ENCODE data around the gene RTTN. TPM values are rescaled to one million over a fixed set of nuclear protein-coding genes. Genes with fewer than 3 reads are reported as not detected.

The RTTN gene
- total RNA-seq, 2 donors from 2014 or later: 13.0 to 20.1 TPM

DNA sequence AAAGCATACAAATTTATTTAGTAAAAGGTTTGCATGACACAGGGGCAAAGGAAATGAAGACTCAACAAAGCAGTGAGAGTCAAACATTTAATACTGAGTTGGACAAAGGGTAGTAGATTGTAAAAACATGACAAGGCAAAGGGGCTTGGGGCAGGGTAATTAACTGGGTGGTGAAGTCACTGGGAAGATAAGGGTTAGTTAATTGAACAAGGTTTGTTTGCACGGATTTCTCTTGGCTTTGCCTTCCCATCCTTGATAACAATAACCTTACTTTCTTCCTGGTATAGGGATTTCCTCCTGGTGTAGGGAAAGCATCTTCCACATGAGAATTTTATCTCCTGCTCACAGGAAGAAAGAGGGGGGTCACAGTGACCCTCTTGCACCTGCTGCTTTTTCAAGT lies 26.8 kb upstream of the RTTN start:
- Histone ChIP-seq H3K27me3 (no peaks in the 10 kb centered on the region), H3K36me3 (replicated peaks in 1 of 2; ENCODE audit: insufficient read depth in 1 of 2, low read depth in 2 of 2) (no peaks in the 10 kb centered on the region), H3K4me1 (no peaks in the 10 kb centered on the region), H3K9me3 (peaks cover 0 to 4% (median 0%) of the 10 kb centered on the region in 3 donors), H3K4me3 (no peak overlapping the region), H3K27ac (no peak overlapping the region)
- DNase-seq (no peak), ATAC-seq (no peak)
- 12 to 14% methylated on average over 1 of the region's 1 CpG for WGBS, 2 donors
- intact Hi-C loops (cut with DNase I): no loop called here
- TF ChIP-seq, protein P1, sequence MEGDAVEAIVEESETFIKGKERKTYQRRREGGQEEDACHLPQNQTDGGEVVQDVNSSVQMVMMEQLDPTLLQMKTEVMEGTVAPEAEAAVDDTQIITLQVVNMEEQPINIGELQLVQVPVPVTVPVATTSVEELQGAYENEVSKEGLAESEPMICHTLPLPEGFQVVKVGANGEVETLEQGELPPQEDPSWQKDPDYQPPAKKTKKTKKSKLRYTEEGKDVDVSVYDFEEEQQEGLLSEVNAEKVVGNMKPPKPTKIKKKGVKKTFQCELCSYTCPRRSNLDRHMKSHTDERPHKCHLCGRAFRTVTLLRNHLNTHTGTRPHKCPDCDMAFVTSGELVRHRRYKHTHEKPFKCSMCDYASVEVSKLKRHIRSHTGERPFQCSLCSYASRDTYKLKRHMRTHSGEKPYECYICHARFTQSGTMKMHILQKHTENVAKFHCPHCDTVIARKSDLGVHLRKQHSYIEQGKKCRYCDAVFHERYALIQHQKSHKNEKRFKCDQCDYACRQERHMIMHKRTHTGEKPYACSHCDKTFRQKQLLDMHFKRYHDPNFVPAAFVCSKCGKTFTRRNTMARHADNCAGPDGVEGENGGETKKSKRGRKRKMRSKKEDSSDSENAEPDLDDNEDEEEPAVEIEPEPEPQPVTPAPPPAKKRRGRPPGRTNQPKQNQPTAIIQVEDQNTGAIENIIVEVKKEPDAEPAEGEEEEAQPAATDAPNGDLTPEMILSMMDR (IDR thresholded peaks at IDR 0.05): no peak

DNA sequence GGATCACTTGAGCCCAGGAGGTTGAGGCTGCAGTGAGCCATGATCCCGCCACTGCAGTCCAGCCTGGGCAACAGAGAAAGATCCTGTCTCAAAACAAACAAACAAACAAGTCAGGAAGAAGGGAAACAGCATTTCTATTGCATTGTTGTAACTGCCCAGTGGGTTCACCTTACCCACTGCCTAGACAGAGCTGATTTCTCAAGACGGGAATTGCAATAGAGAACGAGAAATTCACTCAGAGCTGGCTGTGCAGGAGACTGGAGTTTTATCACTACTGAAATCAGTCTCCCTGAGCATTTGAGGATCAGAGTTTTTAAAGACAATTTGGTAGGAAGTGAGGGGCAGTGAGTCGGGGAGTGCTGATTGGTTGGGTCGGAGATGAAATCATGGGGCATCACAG lies 24.2 kb upstream of the RTTN start:
- intact Hi-C loops (cut with DNase I): no loop called here
- Histone ChIP-seq H3K27me3 (no peaks in the 10 kb centered on the region), H3K4me3 (no peak overlapping the region), H3K9me3 (peaks cover 0 to 8% (median 0%) of the 10 kb centered on the region in 3 donors), H3K27ac (no peak overlapping the region), H3K36me3 (replicated peaks in 1 of 2; ENCODE audit: insufficient read depth in 1 of 2, low read depth in 2 of 2) (no peaks in the 10 kb centered on the region), H3K4me1 (no peaks in the 10 kb centered on the region)
- 76 to 88% methylated on average over 5 of the region's 5 CpGs for WGBS, 2 donors
- DNase-seq (no peak), ATAC-seq (no peak)
- TF ChIP-seq POLR2A (IDR thresholded peaks at IDR 0.05): no peak
- TF ChIP-seq, protein P1 (IDR thresholded peaks at IDR 0.05): no peak

DNA sequence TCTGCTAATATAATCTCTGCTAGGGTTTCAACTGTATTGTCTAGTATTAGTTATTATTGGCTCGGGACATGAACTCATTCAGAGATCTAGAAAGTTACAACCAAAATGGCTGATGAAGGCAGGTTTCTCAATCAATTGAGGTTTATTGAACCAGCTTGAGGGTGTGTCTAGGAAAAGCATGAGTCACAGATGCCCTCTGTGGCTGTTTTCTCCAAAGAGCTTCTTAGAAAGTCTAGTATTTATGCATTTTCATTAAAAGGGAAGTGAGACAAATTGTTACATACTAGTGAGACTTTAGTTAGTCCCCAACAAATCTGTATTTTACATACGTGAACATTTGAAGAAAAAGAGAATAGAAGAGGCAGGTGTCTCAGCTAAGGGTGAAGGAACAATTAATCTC lies 23.0 kb upstream of the RTTN start:
- no peaks in the 10 kb centered on the region for H3K27me3 ChIP-seq
- intact Hi-C loops (cut with DNase I): no loop called here
- 24 to 38% methylated on average over 2 of the region's 2 CpGs for WGBS, 2 donors
- no peaks in the 10 kb centered on the region for H3K36me3 ChIP-seq (replicated peaks in 1 of 2; ENCODE audit: insufficient read depth in 1 of 2, low read depth in 2 of 2)
- no peak for ATAC-seq
- H3K4me1 ChIP-seq: no peaks in the 10 kb centered on the region
- no peak overlapping the region for H3K4me3 ChIP-seq
- peaks cover 0 to 8% (median 0%) of the 10 kb centered on the region in 3 donors for H3K9me3 ChIP-seq
- no peak overlapping the region for H3K27ac ChIP-seq
- DNase-seq: no peak
- TF ChIP-seq, protein P1 (IDR thresholded peaks at IDR 0.05): no peak
- TF ChIP-seq POLR2A (IDR thresholded peaks at IDR 0.05): no peak

DNA sequence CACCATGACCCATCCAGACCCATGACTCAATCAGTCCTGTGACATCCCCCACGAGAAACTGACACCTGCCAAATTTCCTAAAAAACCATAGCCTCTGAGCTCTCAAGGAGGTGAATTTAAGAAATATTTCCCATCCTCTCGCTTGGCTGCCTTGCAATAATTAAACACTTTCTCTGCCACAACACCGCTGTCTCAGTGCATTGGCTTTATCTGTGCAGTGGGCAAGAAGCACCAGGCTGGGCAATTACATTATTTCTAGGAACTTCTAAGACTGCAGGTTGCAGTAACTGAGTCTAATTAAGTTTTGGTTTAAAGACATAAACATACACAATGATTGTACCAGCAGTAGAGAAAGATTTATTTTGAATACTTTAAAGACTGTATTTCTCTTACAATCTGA lies 22.0 kb upstream of the RTTN start:
- TF ChIP-seq, protein P1 (IDR thresholded peaks at IDR 0.05): no peak
- no peak for TF ChIP-seq POLR2A (IDR thresholded peaks at IDR 0.05)
- intact Hi-C loops (cut with DNase I): no loop called here
- no peak overlapping the region for H3K27ac ChIP-seq
- H3K27me3 ChIP-seq: no peaks in the 10 kb centered on the region
- peaks cover 0 to 8% (median 0%) of the 10 kb centered on the region in 3 donors for H3K9me3 ChIP-seq
- H3K36me3 ChIP-seq (replicated peaks in 1 of 2; ENCODE audit: insufficient read depth in 1 of 2, low read depth in 2 of 2): no peaks in the 10 kb centered on the region
- ATAC-seq (no peak), DNase-seq (no peak)
- WGBS, 2 donors: 54 to 74% methylated on average over 3 of the region's 3 CpGs
- H3K4me1 ChIP-seq: no peaks in the 10 kb centered on the region
- H3K4me3 ChIP-seq: no peak overlapping the region

DNA sequence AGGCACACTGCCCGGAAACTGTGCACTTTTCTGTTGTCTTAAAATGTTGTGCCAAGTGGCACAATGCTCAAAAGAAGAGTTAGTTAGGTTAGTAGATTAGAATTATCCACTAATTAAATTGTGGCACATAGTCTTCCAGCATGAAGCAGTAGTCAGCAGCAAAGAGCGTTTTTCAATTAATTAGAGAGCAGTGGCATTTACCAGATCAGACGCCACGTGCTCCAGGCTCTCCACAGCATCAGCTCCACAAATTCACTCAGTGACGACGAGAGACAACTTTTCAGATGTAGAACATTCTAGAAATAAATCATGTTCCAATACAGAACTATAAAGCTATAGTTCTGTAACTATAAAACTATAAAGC lies 16.4 kb upstream of the RTTN start:
- TF ChIP-seq, protein P1 (IDR thresholded peaks at IDR 0.05): no peak
- no peak for TF ChIP-seq POLR2A (IDR thresholded peaks at IDR 0.05)
- H3K36me3 ChIP-seq (replicated peaks in 1 of 2; ENCODE audit: insufficient read depth in 1 of 2, low read depth in 2 of 2): no peaks in the 10 kb centered on the region
- no peak overlapping the region for H3K27ac ChIP-seq
- DNase-seq (no peak), ATAC-seq (no peak)
- no peaks in the 10 kb centered on the region for H3K4me1 ChIP-seq
- no peak overlapping the region for H3K4me3 ChIP-seq
- peaks cover 0 to 1% (median 0%) of the 10 kb centered on the region in 3 donors for H3K9me3 ChIP-seq
- no peaks in the 10 kb centered on the region for H3K27me3 ChIP-seq
- intact Hi-C loops (cut with DNase I): no loop called here
- WGBS, 2 donors: 60 to 76% methylated on average over 6 of the region's 6 CpGs

Data from body of pancreas (tissue), 4 donors.